Measurements from ENCODE around the gene TPRA1.

GRCh38 chr3:127544803-127545201 is 45.7 kb downstream of the TPRA1 start:
- TF ChIP-seq CTCF (IDR thresholded peaks at IDR 0.05), result no peak
- no peak for TF ChIP-seq POLR2A (IDR thresholded peaks at IDR 0.05)

Measured in adrenal gland (tissue), 5 donors.